SH-SY5Y (cell line): ENCODE results near the gene SLC6A13.

Experiments used
- GATA2 ChIP-seq: IDR thresholded peaks from 2 replicates; pipeline ENCODE4 v1.6.1; 2011; ENCODE audit warnings: mild to moderate bottlenecking, low read depth, low read length
- GATA3 ChIP-seq: IDR thresholded peaks from 2 replicates; pipeline ENCODE4 v1.6.1; 2011; ENCODE audit warnings: low read depth, mild to moderate bottlenecking, low read length, moderate library complexity

SLC6A13 gene

GRCh38 chr12:227923-228845 is 34.5 kb downstream of the SLC6A13 start:
- no peak for TF ChIP-seq GATA2
- no peak for TF ChIP-seq GATA3

GRCh38 chr12:227286-227915 is 35.2 kb downstream of the SLC6A13 start:
- TF ChIP-seq GATA3 (no peak), GATA2 (no peak)

- no peak for TF ChIP-seq GATA2
- TF ChIP-seq GATA3: no peak
These were observed 36.2 kb downstream of the SLC6A13 start for GRCh38 chr12:226401-226800.

- TF ChIP-seq GATA3 (no peak), GATA2 (no peak)
These were observed 37.6 kb downstream of the SLC6A13 start for GRCh38 chr12:225012-225411.

- TF ChIP-seq GATA3 (no peak), GATA2 (no peak)
These were observed 38.3 kb downstream of the SLC6A13 start for GRCh38 chr12:224330-224729.

- TF ChIP-seq GATA2 (no peak), GATA3 (no peak)
These were observed 38.8 kb downstream of the SLC6A13 start for GRCh38 chr12:223841-224240.

GRCh38 chr12:221736-222135 is 40.9 kb downstream of the SLC6A13 start:
- no peak for TF ChIP-seq GATA2
- no peak for TF ChIP-seq GATA3

GRCh38 chr12:220946-221550 is 41.6 kb downstream of the SLC6A13 start:
- TF ChIP-seq GATA3 (no peak), GATA2 (no peak)

- TF ChIP-seq GATA3 (no peak), GATA2 (no peak)
These were observed 42.1 kb downstream of the SLC6A13 start for GRCh38 chr12:220491-220890.

GRCh38 chr12:219891-220352 is 42.7 kb downstream of the SLC6A13 start:
- TF ChIP-seq GATA3 (no peak), GATA2 (no peak)

GRCh38 chr12:218728-219590 is 43.7 kb downstream of the SLC6A13 start:
- TF ChIP-seq GATA3: no peak
- TF ChIP-seq GATA2: no peak

GRCh38 chr12:218221-218620 is 44.4 kb downstream of the SLC6A13 start:
- TF ChIP-seq GATA2 (no peak), GATA3 (no peak)

- TF ChIP-seq GATA2: no peak
- no peak for TF ChIP-seq GATA3
These were observed 47.5 kb downstream of the SLC6A13 start for GRCh38 chr12:215116-215515.
